ENCODE results near the gene RILP.

The RILP gene

DNA sequence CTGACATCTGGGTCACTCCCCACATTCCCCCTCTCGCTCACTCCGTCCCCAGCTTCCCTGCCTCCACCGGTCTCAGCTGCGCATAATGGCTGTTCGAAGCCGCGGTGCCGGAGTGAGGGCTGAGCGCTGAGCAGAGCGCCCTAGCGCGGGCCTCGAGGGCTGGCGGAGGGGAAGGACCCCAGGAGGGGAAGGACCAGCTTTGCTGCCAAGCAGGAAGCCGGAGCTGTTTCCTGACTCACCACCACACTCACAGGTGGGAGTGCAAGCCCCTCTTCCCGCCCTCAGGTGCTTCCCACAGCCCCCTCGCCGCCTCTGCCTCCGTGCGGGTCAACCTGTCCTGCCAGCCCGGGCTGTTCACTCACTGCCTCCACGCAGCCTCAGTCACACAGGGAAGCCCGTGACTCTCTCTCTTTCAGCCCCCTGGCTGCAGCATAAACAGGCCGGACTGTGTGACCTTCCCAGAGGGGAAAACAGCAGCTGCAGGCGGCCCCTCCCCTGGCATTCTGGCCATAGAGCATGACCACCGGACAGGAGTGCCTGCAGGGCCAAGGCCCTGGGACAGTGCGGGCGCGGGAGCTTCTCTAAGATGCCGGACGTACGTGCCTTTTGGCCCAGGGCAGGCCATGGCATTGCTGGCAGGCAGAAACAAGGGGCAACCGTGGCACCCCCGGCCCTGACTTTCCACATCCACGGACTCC, 44.7 kb downstream of the RILP start:
- no peak for DNase-seq (ENCODE audit: low read depth)

DNA sequence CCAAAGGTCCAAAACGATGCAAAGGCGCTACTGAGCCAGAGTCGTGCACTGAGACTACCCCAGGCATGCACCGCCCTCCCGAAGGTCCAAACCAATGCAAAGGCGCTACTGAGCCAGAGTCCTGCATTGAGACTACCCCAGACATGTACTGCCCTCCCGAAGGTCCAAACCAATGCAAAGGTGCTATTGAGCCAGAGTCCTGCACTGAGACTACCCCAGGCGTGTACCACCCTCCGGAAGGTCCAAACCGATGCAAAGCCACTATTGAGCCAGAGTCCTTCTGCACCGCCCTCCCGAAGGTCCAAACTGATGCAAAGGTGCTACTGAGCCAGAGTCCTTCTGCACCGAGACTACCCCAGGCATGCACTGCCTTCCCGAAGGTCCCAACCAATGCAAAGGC, 48.1 kb downstream of the RILP start:
- DNase-seq (ENCODE audit: low read depth): no peak

- no peak for DNase-seq (ENCODE audit: low read depth)
Observed at GRCh38 chr17:1598399-1599095, 51.1 kb downstream of the RILP start.

DNA sequence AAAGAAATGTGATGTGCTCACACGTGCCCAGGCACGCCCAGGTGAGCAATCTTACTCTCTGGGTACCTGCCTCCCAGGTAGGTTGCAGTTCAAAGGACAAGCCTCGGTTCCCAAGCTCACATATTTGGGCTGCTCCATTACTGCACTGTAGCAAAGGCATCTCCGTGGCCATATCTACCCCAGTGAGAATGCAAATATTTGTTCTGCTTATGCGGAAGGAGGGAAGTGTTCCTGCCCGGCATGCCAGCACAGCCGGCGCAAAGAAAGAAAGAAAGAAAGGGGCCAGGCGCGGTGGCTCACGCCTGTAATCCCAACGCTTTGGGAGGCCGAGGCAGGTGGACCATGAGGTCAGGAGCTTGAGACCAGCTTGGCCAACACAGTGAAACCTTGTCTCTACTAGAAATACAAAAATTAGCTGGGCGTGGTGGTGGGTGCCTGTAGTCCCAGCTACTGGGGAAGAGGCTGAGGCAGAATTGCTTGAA, 51.8 kb downstream of the RILP start:
- no peak for DNase-seq (ENCODE audit: low read depth)
